Stimulated activated CD8-positive, alpha-beta memory T cell treated with anti-CD3 and anti-CD28 coated beads, Interleukin-12 subunit alpha, Interleukin-12 subunit beta, amount 100 ng/mL, for 1 hour (primary cell): ENCODE measurements around the gene PLP2.
"Not testable (repeated sequence)": the region's sequence is repeated elsewhere in the genome, so short reads cannot be mapped to it uniquely, and the experiment has no call there.

Experiments used
- DNase-seq: peaks from one replicate; pipeline ENCODE4 v3.0.0-alpha.2; 2020; ENCODE audit warnings: low read depth

The PLP2 gene, protein sequence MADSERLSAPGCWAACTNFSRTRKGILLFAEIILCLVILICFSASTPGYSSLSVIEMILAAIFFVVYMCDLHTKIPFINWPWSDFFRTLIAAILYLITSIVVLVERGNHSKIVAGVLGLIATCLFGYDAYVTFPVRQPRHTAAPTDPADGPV

DNA sequence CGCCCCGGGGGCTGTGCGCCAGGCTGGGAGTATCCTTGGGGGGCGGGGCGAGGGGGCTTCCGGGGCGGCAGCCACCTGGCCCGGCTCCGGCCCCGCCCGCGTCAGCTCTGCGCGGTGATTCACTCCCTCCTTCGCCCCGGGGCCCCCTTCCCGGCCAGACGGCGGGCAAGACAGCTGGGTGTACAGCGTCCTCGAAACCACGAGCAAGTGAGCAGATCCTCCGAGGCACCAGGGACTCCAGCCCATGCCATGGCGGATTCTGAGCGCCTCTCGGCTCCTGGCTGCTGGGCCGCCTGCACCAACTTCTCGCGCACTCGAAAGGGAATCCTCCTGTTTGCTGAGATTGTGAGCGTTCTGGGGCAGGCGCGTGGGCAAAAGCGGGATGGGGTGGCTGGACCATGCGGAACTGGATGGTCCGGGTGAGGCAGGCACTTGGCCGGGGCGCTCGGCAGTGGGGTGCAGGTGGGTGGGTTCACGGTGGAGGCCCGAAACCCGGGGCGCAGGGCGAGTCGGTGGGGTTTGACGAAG, at the start of gene PLP2:
Gene PLP2, plus strand, starts transcription at position 147 of the 528 bp plus-strand sequence. Its CDS starts 103 bp downstream, at position 250.
- DNase-seq: peak; percentile 57

DNA sequence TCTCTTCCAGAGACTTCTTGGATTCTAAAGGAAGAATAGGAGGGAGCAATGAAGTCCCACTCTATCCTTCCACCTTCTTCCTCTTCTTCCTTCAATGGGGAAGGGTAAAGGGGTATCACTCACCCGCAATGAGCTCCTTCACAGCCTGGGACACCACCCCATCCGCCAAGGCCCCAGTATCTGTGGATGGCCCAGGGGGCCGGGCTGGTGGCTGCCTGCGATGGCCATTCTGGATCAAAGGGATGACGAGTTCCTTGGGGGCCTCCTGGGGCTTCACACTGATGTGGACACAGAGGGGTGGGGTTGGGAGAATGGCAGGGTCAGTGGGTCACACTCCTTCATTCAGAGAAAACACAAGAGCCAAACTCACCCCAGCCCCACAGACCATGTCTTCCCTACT, 49.2 kb upstream of the PLP2 start:
- DNase-seq: no peak

DNA sequence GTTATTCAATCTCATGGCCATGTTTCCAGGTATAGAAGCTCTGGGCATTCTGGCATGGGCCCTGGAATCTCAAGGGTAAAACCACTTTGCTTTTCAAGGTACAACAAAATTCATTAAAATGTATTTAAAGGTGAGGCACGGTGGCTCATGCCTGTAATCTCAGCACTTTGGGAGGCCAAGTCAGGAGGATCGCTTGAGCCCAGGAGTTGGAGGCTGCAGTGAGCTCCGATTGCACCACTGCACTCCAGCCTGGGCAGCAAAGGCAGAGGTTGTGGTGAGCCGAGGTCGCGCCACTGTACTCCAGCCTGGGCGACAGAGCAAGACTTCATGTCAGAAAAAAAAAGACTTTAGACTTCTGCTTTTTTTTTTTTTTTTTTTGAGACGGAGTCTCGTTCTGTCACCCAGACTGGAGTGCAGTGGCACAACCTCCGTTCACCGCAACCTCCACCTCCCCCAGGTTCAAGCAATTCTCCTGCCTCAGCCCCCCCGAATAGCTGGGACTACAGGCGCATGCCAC, 43.9 kb upstream of the PLP2 start:
- DNase-seq: not testable (repeated sequence)

DNA sequence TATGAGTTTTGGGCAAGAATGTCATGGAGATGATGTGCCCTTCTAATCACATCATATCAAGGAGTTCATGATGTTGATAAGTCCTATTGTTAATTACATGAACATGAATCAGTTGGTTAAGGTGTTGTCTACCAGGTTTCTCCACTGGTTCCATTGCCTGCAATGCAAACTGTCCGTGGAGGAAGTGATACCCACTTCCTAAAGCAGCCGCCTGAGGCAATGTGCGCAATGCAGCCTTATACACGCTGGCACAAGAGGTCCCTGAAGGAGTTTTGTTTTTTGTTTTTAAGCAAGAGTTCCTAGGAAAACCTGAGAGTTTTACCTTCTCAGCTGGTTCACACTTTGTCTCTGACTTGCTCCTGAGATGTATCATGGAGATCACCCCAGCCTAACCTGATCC, 42.3 kb upstream of the PLP2 start:
- no peak for DNase-seq

DNA sequence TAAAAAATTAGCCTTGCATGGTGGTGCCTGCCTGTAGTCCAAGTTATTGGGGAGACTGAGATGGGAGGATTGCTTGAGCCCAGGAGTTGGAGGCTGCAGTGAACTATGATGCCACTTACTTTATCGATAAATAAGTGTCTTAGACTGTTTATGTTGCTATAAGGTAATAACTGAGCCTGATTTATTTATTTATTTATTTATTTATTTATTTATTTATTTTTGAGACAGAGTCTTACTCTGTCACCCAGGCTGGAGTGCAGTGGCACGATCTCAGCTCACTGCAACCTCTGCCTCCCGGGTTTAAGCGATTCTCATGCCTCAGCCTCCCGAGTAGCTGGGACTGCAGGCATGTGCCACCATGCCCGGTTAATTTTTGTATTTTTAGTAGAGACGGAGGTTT, 39.4 kb upstream of the PLP2 start:
- DNase-seq: not testable (repeated sequence)

DNA sequence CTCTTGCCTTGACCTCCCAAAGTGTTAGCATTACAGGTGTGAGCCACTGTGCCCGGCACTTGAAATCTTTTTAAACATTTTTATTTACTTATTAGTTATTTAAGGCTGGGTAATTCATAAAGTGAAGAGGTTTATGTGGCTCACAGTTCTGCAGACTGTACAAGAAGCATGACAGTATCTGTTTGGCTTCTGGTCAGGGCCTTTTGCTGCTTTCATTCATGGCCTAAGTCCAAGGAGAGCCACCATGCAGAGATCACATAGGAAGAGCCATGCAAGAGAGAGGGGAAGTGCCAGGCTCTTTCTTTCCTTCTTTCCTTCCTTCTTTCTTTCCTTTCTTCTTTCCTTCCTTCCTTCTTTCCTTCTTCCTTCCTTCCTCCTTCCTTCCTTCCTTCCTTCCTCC, 37.9 kb upstream of the PLP2 start:
- DNase-seq: no peak

DNA sequence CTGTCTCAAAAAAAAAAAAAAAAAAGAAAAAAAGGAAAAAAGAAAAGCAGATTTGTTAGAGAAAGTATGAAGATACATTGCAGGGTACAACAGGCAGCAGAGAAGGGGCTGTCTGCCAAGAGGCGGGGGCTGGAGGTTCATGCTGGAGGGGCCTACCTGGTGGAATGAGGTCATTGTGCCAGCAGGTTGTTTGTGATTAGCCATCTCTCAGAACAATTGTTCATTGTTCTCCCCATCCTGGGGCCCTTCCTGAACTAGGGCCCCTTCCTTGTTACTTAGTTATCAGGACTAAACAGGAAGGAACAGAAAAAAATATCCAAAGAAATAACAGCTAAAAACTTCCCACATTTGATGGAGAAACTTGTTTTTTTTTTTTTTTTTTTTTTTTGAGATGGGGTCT, 34.2 kb upstream of the PLP2 start:
- DNase-seq: no peak

DNA sequence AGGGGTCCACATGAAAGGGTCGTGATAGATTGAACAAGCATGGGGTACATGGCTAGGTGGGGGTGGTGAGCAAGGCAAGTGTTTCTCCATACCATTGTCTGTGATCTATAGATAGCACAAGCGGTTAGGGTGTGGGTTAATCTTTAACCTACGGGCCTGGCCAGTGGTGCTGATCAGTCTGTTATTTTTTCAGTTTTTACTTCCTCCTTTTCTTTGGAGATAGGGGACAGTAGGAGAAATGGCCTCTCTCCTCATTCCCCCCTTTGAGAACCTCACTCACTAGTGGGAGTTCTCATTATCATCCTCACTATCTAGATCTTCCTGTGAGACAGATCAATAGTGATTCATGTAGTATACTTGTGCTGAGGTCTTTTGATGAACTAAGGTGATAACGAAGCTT, 32.0 kb upstream of the PLP2 start:
- no peak for DNase-seq

DNA sequence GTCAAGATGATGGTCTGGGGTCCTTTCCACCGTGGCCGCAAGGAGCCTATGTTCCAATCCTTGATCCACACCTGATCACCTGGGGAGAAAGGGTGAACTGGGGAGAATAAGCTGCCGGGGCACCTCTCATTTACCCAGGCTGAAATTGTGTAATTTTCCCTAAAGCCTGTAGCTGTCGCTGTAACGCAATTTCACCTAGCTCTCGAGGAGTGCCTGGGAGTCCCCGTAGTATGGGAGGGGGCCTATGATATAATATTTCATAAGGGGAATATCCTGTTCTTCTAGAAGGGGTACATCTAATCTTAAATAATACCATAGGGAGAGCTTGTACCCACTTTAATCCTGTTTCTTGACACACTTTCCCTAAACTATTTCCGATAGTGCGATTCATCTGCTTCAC, 29.4 kb upstream of the PLP2 start:
- DNase-seq: not testable (repeated sequence)

DNA sequence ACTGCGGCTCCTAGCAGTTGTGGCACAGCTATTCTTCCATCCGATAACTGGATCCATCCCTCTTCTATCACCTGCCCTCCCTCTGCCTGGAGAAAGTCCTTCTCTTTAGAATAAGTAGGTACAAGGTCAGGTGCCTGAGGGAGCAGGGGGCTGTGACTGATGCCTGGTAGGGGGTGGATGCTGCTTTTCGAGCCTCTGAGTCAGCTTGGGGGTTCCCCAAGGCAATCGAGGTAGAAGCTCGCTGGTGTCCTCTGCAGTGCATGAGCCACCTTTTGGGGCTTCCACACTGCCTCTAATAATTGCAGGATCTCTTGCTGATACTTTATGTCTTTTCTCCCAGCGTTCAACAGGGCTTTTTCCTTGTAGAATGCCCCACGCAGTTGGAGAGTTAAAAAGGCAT, 28.5 kb upstream of the PLP2 start:
- not testable (repeated sequence) for DNase-seq

DNA sequence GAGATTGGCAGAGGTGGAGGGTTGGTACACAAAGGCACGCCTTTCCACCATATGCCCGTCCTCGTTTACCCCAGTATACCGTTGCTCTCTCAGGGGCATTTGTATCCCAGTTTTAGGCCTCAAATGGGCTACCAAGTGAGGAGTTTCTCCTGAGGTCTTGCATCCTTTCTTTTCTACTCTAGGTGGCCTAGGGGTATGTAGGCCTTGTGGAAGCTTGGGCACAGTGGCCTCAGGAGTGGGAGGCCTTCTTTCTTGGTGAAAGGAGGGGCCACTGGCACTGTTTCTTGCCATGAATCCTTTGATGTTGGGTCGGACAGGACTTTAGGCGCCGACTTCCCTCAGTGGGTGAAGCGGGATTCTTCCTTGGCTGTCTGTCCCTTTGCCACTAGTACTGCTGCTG, 24.4 kb upstream of the PLP2 start:
- DNase-seq: no peak

DNA sequence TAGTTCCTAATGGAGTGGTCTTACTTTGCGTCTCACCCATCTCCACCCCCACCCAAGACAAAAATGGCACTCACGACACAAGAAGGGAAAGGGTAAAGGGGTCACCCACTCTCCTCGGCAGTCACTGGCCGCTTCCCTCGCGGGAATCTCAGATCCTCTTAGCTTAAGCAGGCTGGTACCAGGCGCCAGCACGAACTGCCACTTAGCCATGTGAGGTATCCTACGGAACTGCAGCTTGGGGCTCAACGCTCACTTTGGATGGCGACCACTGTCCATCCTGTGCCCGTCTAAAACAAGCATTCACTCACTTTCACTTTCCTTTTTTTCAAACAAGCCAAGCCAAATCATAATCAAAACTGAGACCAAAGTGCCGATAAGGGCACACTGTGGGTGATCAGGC, 23.8 kb upstream of the PLP2 start:
- no peak for DNase-seq

DNA sequence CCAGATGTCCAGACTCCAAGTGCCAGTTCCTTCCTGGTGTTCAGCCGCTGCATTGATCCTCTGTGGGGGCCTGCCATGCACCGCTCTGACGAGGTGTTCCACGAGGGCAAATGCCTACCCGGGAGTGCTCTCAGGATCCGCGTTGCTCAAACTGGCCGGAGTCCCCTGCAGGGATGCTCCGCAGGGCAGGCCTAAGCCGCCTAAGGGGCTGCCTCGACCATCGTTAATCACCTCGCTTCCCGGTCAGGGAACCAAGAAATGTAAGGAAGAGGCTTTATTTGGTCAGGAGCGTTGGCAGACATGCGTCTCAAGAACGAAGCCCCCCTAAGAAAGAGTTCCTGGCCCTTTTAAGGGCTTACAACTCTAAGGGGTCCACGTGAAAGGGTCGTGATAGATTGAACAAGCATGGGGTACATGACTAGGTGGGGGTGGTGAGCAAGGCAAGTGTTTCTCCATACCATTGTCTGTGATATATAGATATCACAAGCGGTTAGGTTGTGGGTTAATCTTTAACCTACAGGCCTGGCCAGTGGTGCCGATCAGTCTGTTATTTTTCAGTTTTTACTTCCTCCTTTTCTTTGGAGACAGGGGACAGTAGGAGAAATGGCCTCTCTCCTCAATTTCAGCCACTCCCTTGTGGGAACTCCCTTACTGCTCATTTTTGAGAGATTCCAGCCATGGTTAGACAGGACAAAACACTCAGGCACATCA, 23.2 kb upstream of the PLP2 start:
- not testable (repeated sequence) for DNase-seq

DNA sequence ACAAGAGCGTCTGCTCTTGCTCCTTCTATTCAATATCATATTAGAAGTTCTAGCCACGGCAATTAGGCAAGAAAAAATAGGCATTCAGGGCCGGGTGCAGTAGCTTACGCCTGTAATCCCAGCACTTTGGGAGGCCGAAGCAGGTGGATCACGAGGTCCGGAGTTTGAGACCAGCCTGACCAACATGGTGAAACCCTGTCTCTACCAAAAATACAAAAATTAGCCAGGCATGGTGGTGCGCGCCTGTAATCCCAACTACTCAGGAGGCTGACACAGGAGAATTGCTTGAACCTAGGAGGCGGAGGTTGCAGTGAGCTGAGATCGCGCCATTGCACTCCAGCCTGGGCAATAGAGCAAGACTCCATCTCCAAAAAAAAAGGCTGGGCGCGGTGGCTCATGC, 22.4 kb upstream of the PLP2 start:
- DNase-seq: not testable (repeated sequence)

DNA sequence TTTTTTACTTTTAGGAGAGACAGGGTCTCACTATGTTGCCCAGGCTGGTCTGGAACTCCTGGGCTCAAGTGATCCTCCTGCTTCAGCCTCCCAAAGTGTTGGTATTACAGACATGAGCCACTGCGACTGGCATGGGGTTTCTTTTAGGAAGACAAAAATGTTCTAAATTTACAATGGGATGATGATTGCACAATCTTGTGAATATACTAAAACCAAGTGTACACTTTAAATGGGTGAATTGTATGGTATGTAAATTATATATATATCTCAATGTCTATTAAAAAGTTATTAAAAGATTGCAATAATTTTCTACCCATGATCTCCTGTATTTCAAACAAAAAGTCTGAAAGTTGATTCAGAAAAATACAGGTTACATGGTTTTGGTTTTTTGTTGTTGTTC, 18.2 kb upstream of the PLP2 start:
- no peak for DNase-seq

DNA sequence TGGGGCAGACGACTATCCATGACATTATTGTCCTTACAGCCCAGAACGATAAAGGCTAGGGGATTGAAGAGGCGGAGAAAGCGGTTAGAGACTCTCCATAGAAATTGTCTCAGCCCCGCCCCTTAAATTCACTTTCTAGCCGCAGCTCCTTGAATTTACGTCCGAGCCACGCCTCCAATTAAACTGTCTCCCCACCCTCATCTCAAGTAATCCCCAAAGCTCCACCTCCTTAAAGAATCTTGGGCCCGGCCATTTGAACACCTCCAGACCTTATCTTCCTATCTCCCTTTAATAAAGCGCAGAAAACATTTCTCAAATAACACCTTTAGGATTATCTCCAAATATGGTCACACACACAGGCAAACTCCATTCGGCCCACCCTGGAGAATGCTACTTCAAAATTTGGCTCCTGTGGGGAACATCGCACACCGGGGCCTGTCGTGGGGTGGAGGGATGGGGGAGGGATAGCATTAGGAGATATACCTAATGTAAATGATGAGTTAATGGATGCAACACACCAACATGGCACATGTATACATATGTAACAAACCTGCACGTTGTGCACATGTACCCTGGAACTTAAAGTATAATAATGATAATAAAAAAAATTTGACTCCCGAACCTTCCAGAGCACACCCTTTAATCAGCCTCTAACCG, 16.3 kb upstream of the PLP2 start:
- DNase-seq: no peak

DNA sequence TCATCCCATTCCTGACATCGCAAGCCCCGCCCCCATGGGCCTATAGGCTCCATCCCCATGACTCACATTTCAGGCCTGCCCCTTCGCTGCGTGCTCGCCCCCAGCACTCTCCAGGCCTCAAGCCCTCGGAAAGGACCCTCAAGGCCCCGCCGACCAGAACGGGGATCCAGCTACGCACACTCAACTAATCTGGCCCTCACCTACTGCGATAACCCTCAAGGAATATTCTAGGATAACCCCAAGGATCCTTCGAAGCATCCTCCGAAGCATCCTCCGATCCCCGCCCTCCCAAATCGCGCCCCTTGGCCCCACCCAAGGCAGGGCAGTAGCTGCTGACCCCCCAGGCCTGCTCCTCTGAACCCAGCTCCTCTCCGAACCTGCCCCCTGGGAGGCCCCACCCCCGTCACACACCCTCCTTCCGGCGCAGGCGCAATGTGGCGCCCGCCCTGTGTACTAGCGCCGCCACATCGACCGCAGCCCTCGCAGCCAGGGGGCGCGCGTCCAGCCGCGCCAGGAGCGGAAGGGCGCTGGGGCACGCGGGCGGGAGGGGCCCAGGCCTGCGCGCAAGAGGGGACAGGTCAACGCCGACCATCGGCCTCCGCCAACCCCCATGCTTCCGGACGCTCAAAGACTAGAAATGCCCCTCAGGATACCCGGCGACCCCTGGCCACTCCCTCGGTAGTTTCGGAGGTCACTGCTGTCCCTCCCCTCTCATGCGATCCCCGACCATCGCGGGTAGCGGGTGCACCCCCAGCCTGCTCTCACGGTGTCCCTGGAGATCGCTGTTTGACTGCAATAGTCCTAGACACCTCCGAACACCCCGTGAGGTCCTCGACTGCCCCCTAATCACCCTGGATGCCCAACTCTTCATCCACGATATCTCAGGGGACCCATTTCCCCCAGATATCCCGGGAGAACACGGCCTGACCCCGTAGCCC, 15.5 kb upstream of the PLP2 start:
- peak; percentile 72 for DNase-seq

DNA sequence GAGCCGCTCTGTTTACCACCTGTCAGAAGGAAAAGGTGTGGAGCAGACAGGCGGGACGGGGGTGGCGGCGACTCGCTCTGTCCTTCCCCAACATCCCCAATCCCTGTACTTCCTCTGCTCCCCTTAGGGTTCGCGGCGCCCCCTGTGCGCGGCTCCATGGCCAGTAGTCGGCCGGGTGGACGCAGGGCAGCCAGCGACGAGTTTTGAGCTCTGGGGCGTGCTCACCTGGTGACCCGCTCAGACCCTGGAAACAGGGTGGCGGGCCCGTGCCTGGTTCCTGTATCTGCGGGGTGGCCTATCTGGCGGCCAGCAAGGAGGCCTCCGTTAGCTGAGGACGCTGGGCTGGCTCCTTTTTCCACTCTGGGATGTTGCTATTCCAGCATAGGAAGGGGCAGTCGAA, 14.5 kb upstream of the PLP2 start:
- no peak for DNase-seq

DNA sequence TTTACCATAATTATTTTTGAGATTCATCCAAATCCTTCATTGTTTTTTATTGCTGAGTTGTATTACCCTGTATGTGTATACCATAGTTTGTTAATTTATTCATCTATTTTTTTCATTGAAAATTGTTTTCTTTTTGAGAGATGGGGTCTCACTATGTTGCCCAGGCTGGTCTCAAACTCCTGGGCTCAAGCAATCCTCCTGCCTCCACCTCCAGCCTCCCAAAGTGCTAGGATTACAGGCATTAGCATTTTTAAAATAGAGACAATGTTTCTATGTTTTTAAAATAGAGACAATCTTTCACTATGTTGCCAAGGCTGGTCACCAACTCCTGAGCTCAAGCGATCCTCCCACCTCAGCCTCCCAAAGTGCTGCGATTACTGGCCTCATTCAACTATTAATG, 10.8 kb upstream of the PLP2 start:
- DNase-seq: no peak

DNA sequence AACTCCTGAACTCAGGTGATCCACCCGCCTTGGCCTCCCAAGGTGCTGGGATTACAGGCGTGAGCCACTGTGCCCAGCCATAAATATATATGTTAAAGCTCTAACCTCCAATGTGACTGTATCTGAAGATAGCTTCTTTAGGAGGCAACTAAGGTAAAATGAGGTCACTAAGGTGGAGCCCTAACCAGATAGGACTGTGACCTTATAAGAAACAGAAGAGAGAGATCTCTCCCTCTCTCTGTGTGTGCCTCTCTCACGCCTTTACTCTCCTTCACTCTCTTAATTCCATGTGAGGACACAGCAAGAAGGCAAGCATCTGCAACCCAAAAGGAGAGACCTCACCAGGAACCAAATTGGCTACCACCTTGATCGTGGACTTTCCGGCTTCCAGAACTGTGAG, 10.1 kb upstream of the PLP2 start:
- DNase-seq: no peak

DNA sequence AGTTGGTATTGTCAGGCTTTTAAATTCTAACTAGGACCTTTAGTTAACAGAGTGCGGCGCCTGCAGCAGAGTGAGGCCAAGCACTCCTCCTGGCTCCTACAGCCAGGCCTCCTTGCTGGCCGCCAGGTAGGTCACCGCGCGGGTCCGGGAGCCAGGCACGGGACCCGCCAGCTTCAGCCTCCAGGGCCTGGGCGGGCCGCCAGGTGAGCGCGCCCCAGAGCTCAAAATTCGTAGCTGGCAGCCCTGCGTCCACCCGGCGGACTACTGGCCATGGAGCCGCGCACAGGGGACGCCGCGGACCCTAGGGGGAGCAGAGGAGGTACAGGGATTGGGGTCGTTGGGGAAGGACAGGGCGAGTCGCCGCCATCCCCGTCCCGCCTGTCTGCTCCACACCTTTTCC, 9.1 kb upstream of the PLP2 start, which contains the start of gene MAGIX:
Gene MAGIX, plus strand, starts transcription at position 139 of the 400 bp plus-strand sequence. Its CDS starts 132 bp downstream, at position 271.
- no peak for DNase-seq
